Osteocyte (in vitro differentiated cells): ENCODE measurements around the gene MAP2K1. TPM values are rescaled to one million over a fixed set of nuclear protein-coding genes. Genes with fewer than 3 reads are reported as not detected.
"Not testable (repeated sequence)": the region's sequence is repeated elsewhere in the genome, so short reads cannot be mapped to it uniquely, and the experiment has no call there.

Experiments used
- DNase-seq: peaks from one replicate; pipeline ENCODE4 v3.0.0; 2021; ENCODE audit warnings: mixed read lengths; ENCODE audit not compliant: unreplicated experiment; ENCODE audit errors: extremely low spot score
- H3K27ac Mint-ChIP-seq: one replicate; pipeline ENCODE4 v1.8.0; 2021; ENCODE audit warnings: mild to moderate bottlenecking, mixed read lengths; ENCODE audit not compliant: unreplicated experiment
- H3K27me3 Mint-ChIP-seq: one replicate; pipeline ENCODE4 v1.8.0; 2021; ENCODE audit warnings: mixed read lengths; ENCODE audit not compliant: unreplicated experiment
- H3K36me3 Mint-ChIP-seq: one replicate; pipeline ENCODE4 v1.8.0; 2021; ENCODE audit warnings: mixed read lengths; ENCODE audit not compliant: unreplicated experiment
- H3K4me1 Mint-ChIP-seq: one replicate; pipeline ENCODE4 v1.8.0; 2021; ENCODE audit warnings: mixed read lengths; ENCODE audit not compliant: unreplicated experiment
- H3K4me3 Mint-ChIP-seq: one replicate; pipeline ENCODE4 v1.8.0; 2021; ENCODE audit warnings: mild to moderate bottlenecking, moderate library complexity, mixed read lengths; ENCODE audit not compliant: unreplicated experiment
- H3K9me3 Mint-ChIP-seq: one replicate; pipeline ENCODE4 v1.8.0; 2021; ENCODE audit warnings: mixed read lengths; ENCODE audit not compliant: unreplicated experiment
- total RNA-seq: library from RNA; stranded (reverse); gene quantifications from 2 replicates; pipeline ENCODE4 v1.2.1, GENCODE V29; 2021
- TF ChIP-seq, protein P1 (sequence below): fragments of 200-600 bp; sonication (generic); IDR thresholded peaks from 2 replicates; pipeline ENCODE4 v1.5.0; 2021; ENCODE audit warnings: antibody characterized with exemption, mild to moderate bottlenecking, moderate library complexity

The MAP2K1 gene
- total RNA-seq, 1 donor from 2014 or later = 50.7 TPM

GRCh38 chr15:66452420-66452819, 65.7 kb downstream of the MAP2K1 start:
- H3K27ac Mint-ChIP-seq = no peak overlapping the region
- no peak overlapping the region for H3K4me3 Mint-ChIP-seq
- H3K27me3 Mint-ChIP-seq = no peaks in the 10 kb centered on the region
- TF ChIP-seq, protein P1, sequence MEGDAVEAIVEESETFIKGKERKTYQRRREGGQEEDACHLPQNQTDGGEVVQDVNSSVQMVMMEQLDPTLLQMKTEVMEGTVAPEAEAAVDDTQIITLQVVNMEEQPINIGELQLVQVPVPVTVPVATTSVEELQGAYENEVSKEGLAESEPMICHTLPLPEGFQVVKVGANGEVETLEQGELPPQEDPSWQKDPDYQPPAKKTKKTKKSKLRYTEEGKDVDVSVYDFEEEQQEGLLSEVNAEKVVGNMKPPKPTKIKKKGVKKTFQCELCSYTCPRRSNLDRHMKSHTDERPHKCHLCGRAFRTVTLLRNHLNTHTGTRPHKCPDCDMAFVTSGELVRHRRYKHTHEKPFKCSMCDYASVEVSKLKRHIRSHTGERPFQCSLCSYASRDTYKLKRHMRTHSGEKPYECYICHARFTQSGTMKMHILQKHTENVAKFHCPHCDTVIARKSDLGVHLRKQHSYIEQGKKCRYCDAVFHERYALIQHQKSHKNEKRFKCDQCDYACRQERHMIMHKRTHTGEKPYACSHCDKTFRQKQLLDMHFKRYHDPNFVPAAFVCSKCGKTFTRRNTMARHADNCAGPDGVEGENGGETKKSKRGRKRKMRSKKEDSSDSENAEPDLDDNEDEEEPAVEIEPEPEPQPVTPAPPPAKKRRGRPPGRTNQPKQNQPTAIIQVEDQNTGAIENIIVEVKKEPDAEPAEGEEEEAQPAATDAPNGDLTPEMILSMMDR = no peak
- H3K4me1 Mint-ChIP-seq = no peaks in the 10 kb centered on the region
- no peak for DNase-seq
- H3K9me3 Mint-ChIP-seq = no peaks in the 10 kb centered on the region
- H3K36me3 Mint-ChIP-seq = peaks cover 16% of the 10 kb centered on the region

- H3K4me3 Mint-ChIP-seq = no peak overlapping the region
- no peaks in the 10 kb centered on the region for H3K4me1 Mint-ChIP-seq
- TF ChIP-seq, protein P1 = no peak
- H3K36me3 Mint-ChIP-seq = peaks cover 15% of the 10 kb centered on the region
- no peak overlapping the region for H3K27ac Mint-ChIP-seq
- DNase-seq = no peak
- no peaks in the 10 kb centered on the region for H3K27me3 Mint-ChIP-seq
- no peaks in the 10 kb centered on the region for H3K9me3 Mint-ChIP-seq
Measured at GRCh38 chr15:66452971-66453580, 66.4 kb downstream of the MAP2K1 start.

GRCh38 chr15:66454143-66454542, 67.4 kb downstream of the MAP2K1 start:
- no peak overlapping the region for H3K4me3 Mint-ChIP-seq
- H3K27me3 Mint-ChIP-seq = no peaks in the 10 kb centered on the region
- H3K9me3 Mint-ChIP-seq = no peaks in the 10 kb centered on the region
- TF ChIP-seq, protein P1 = no peak
- no peak for DNase-seq
- H3K36me3 Mint-ChIP-seq = peaks cover 12% of the 10 kb centered on the region
- no peak overlapping the region for H3K27ac Mint-ChIP-seq
- H3K4me1 Mint-ChIP-seq = no peaks in the 10 kb centered on the region

- Mint-ChIP-seq H3K4me3 (no peak overlapping the region), H3K9me3 (no peaks in the 10 kb centered on the region), H3K4me1 (no peaks in the 10 kb centered on the region), H3K36me3 (peaks cover 10% of the 10 kb centered on the region), H3K27ac (no peak overlapping the region), H3K27me3 (no peaks in the 10 kb centered on the region)
- TF ChIP-seq, protein P1 = no peak
- DNase-seq = no peak
Measured at GRCh38 chr15:66456211-66456610, 69.5 kb downstream of the MAP2K1 start.

DNA sequence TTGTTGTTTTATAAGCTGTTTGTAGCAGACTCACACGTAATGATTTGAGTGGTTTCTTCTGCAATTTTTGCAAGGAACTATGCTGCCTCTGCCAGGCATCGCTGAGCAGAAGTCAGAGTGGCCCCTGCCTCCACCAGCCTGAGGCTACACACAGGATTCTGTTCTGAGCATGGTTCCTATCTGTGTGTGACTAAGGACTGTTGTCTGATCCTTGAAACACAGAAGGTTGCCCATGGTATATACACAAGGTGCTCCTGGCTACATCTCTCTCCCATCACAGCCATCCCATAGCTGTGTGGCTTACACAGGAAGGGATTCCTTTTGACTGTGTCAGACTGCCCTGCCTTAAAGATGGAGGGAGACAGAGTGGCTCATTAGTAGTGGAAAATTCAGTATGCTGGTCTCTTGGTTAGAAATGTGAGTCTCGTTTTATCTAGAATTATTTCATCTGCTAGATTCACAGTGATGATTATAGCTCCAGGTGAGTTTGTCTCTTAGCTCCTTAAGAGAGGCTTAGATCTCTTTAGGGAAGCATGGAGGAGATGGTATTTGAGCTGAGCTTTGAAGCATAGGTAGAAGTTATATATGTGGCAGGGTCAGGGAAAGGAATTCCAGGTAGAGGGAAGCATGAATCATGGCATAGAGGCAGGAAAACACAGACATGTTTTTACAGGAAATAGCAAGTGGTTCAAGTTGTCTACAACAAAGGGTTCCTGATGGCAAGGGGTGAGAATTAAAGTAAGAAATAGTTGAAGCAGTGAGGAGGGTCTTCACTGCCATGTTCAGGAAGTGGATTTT, 73.3 kb downstream of the MAP2K1 start:
- peaks cover 3% of the 10 kb centered on the region for H3K36me3 Mint-ChIP-seq
- TF ChIP-seq, protein P1 = no peak
- no peak for DNase-seq
- H3K4me1 Mint-ChIP-seq = peaks cover 13% of the 10 kb centered on the region
- H3K9me3 Mint-ChIP-seq = no peaks in the 10 kb centered on the region
- no peak overlapping the region for H3K27ac Mint-ChIP-seq
- no peak overlapping the region for H3K4me3 Mint-ChIP-seq
- no peaks in the 10 kb centered on the region for H3K27me3 Mint-ChIP-seq

DNA sequence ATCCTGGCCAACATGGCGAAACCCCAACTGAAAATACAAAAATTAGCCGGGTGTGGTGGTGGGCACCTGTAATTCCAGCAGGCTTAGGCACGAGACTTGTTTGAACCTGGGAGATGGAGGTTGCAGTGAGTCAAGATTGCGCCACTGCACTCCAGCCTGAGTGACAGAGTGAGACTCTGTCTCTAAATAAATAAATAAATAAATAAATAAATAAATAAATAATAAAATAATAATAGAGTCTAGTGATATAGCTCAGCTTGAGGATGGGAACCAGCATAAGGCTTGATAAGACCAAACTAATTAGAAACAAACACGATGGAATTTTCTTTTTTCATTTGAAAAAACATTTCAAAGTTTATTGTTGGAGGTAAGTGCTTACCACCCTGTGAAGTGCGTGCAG, 74.6 kb downstream of the MAP2K1 start:
- H3K9me3 Mint-ChIP-seq, H3K27me3 Mint-ChIP-seq, H3K4me3 Mint-ChIP-seq, H3K36me3 Mint-ChIP-seq, H3K27ac Mint-ChIP-seq, DNase-seq: not testable (repeated sequence)
- peaks cover 13% of the 10 kb centered on the region for H3K4me1 Mint-ChIP-seq
